ENCODE measurements around the gene SSR1. TPM values are rescaled to one million over a fixed set of nuclear protein-coding genes. Genes with fewer than 3 reads are reported as not detected.

SSR1 gene
- total RNA-seq, 1 donor from 2014 or later = 41.9 TPM

- DNase-seq (ENCODE audit: low read depth) = no peak
- no peak for TF ChIP-seq CTCF (conservative IDR thresholded peaks at IDR 0.05; ENCODE audit: low read depth, low read length)
- H3K4me3 ChIP-seq (ENCODE audit: low read depth, low read length) = no peak overlapping the region
Measured at GRCh38 chr6:7230956-7231713, 81.9 kb downstream of the SSR1 start.

GRCh38 chr6:7230327-7230691, 82.7 kb downstream of the SSR1 start:
- DNase-seq (ENCODE audit: low read depth) = no peak
- TF ChIP-seq CTCF (conservative IDR thresholded peaks at IDR 0.05; ENCODE audit: low read depth, low read length) = no peak
- H3K4me3 ChIP-seq (ENCODE audit: low read depth, low read length) = no peak overlapping the region

GRCh38 chr6:7229376-7230326, 83.3 kb downstream of the SSR1 start:
- no peak for DNase-seq (ENCODE audit: low read depth)
- H3K4me3 ChIP-seq (ENCODE audit: low read depth, low read length) = no peak overlapping the region
- no peak for TF ChIP-seq CTCF (conservative IDR thresholded peaks at IDR 0.05; ENCODE audit: low read depth, low read length)

GRCh38 chr6:7228662-7229375, 84.2 kb downstream of the SSR1 start:
- no peak overlapping the region for H3K4me3 ChIP-seq (ENCODE audit: low read depth, low read length)
- TF ChIP-seq CTCF (conservative IDR thresholded peaks at IDR 0.05; ENCODE audit: low read depth, low read length) = no peak
- DNase-seq (ENCODE audit: low read depth) = no peak

GRCh38 chr6:7224731-7225130, 88.3 kb downstream of the SSR1 start:
- DNase-seq (ENCODE audit: low read depth) = no peak
- H3K4me3 ChIP-seq (ENCODE audit: low read depth, low read length) = no peak overlapping the region

More at GRCh38 chr6:7224731-7225130, 88.3 kb downstream of the SSR1 start:
- TF ChIP-seq CTCF (conservative IDR thresholded peaks at IDR 0.05; ENCODE audit: low read depth, low read length) = no peak
